Breast epithelium (tissue), 3 donors: ENCODE data around the gene LSAMP.

Experiments used
- POLR2AphosphoS5 ChIP-seq, 3 donors: sonication (generic); formaldehyde crosslinking; IDR thresholded peaks; one replicate each; pipeline ENCODE4 v1.6.1; 2017; ENCODE audit warnings: antibody characterized with exemption in 3 of 3
- TF ChIP-seq, protein P1 (sequence below), 3 donors: fragments of 450-650 bp; IDR thresholded peaks; one replicate each; pipeline ENCODE4 v1.5.1; 2016 to 2017; ENCODE audit warnings: antibody characterized with exemption in 3 of 3, mild to moderate bottlenecking in 3 of 3, moderate library complexity in 3 of 3

DNA sequence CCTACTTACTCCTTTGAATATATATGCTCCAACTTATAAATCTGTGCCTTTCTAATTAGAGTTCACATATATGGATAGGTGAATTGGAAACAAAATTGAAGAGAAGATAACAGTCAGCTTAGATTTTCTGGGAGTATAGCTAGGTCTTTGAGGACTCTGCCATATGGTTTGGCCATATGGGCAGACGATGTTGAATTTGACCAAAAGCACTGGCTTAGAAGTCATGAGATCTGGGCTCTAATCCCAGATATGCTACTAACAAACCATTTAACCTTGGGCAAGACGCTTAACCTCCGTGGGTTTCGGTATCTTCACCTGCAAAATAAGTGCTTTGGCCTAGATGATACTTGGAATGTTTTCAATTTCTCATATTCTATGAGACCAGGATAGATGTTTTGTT is 154.1 kb downstream of the LSAMP start:
- no peak for TF ChIP-seq POLR2AphosphoS5 (IDR thresholded peaks at IDR 0.05)
- TF ChIP-seq, protein P1, sequence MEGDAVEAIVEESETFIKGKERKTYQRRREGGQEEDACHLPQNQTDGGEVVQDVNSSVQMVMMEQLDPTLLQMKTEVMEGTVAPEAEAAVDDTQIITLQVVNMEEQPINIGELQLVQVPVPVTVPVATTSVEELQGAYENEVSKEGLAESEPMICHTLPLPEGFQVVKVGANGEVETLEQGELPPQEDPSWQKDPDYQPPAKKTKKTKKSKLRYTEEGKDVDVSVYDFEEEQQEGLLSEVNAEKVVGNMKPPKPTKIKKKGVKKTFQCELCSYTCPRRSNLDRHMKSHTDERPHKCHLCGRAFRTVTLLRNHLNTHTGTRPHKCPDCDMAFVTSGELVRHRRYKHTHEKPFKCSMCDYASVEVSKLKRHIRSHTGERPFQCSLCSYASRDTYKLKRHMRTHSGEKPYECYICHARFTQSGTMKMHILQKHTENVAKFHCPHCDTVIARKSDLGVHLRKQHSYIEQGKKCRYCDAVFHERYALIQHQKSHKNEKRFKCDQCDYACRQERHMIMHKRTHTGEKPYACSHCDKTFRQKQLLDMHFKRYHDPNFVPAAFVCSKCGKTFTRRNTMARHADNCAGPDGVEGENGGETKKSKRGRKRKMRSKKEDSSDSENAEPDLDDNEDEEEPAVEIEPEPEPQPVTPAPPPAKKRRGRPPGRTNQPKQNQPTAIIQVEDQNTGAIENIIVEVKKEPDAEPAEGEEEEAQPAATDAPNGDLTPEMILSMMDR (IDR thresholded peaks at IDR 0.05) = no peak
